GM19043 (cell line): Measurements from ENCODE around the gene ZNF526.

Experiments
- ATAC-seq: cut with Tn5 transposase; IDR thresholded peaks from one replicate; pipeline ENCODE4 v1.9.1; 2021; ENCODE audit warnings: low read depth; ENCODE audit not compliant: unreplicated experiment

The ZNF526 gene

DNA sequence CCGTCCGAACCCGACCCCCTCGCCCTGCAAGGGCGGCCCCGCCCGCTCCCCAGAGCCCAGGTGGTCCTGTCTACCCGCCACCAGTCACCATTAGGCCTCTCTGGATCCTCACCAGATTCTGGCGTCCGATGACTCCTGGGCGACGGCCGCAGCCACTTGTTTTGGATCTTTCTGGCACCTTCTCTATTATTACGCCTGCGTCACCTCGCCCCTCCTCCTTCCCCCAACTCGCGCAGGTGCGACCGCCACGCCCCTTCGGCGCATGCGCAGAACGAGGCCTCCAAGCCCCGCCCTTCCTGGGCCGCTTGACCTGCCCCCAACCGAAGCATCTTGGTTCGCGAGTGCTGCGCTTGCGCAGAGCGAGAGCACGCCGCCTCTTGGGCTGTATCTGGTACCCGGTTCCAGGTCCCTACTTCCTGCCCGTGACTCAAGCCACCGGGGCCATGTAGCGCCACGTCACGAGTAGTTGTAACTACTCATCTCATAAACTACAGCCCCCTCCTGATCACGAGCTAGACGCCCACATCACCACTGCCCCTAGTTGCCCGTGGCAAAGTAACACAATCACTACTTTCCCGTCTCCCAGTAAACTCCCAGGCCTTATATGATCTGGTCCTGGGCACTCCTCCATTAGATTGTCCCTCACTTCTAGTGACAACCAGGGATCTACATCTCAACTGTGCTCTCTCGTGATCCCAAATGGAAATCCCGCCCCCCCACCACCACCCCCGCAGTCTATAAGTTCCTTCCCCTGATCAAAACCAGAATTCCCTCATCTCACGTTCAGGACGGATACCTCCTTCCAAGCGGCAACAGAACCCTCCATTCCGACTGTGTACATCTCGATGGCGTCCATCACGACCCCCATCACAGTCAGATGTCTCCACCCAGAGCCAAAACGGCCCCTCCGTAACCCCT, 2.3 kb upstream of the ZNF526 start, which contains the start of gene DEDD2:
Gene DEDD2 (minus strand): TSS at position 158 of the 918 bp plus-strand sequence. CDS start 670 bp downstream, outside the sequence.
- peak; percentile 48 for ATAC-seq

DNA sequence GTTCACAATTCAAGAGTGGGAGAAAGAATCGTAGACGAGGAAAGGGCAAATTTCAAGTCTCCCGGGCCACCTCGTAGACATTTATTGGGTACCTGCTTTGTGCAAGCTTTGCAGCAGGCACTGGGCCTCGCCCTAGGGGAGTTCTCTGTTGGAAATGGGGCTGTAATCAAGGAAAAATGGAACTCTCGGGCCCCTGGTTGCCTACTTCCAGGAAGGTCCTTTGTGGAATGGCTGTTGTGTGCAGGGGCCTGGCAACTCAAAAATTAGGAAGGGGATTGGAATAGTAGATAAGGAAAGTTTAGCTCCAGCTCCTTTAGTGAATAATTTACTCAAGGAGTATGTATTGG, 612 bp downstream of the ZNF526 start:
- no peak for ATAC-seq

DNA sequence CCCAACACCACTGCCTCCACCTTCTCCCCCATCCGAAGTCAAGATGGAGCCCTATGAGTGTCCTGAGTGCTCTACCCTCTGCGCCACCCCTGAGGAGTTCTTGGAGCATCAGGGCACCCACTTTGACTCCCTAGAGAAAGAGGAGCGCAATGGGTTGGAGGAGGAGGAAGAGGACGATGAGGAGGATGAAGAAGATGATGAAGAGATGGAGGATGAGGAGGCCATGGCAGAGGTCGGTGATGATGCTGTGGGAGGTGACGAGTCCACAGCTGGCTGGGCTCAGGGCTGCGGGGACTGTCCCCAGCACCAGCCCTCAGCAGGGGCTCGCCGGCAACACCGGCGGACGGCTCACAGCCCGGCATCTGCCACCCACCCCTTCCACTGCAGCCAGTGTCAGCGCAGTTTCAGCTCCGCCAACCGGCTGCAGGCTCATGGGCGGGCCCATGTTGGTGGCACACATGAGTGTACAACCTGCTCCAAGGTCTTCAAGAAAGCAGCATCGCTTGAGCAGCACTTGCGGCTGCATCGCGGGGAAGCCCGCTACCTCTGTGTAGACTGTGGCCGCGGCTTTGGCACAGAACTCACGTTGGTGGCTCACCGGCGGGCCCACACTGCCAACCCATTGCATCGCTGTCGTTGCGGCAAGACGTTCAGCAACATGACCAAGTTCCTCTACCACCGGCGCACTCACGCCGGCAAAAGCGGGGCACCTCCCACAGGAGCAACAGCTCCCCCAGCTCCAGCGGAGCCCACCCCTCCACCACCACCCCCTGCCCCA, 5.0 kb downstream of the ZNF526 start:
- no peak for ATAC-seq

DNA sequence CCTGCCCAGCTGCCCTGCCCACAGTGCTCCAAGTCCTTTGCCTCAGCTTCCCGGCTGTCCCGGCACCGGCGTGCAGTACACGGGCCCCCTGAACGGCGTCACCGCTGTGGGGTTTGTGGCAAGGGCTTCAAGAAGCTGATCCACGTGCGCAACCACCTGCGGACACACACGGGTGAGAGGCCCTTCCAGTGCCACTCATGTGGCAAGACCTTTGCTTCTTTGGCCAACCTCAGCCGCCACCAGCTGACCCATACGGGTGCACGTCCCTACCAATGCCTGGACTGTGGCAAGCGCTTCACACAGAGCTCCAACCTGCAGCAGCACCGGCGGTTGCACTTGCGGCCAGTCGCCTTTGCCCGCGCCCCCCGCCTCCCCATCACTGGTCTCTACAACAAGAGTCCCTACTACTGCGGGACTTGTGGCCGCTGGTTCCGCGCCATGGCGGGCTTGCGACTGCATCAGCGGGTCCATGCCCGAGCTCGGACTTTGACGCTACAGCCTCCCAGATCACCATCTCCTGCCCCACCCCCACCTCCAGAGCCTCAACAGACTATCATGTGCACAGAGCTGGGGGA, 5.7 kb downstream of the ZNF526 start:
- no peak for ATAC-seq

DNA sequence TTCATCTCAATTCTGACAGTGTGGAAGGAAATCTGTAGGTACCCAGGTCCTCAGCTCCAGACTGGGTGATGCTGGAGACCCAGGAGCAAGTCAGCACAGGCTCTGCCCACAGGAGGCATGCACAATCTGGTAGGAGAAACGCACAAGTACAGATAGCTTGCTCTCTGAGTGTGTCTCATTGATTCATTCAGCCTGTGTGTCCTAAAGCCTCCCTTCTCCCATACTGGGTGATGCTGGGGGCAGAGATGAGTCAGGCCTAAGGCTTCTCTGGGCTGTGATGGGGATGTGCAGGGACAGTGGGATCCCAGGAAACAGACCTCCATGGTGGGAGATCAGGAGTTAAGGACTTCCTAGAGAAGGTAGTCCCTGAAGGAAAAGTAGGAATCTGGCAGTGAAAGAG, 6.8 kb downstream of the ZNF526 start:
- ATAC-seq = no peak

DNA sequence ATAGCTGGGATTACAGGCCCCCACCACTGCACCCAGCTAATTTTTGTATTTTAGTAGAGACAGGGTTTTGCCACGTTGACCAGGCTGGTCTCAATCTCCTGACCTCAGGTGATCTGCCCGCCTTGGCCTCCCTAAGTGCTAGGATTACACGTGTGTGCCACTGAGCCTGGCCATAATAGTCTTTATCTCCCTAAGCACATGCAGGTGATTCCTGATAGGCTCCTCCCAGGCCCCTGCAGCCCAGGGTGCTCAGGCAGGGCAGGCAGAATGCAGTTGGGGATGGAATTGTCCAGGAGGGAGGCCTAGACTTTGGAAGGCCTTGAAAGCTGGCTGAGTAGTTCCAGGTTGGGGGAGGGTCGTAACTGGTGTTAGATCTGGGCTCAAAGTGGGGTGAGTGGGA, 8.5 kb downstream of the ZNF526 start:
- ATAC-seq = no peak

DNA sequence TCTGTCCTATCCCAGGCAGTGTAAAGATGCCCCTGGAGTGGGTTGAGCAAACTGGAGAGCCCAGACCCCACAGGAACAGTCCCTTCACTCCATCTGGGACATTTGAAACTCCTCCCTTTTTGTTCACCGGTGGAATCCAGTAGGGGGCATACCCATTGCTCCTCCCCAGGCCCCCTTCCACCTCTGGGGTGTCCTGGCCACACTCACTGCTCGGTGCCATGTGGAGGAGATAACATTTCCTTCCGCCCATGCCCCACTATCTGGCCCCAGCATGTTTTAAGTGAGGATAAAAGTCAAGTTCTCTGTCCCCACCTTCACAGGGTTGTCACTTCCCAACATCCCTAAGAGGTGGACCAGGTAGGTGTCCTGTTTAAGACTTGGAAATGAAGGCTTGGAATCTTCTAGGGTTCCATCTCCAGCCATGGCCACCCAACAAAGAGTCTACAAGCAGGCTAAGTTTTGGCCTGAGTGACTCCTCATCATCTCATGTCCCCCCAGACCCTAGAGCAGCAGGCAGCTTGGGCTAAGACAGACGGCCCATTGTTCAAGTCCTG, 9.3 kb downstream of the ZNF526 start:
- no peak for ATAC-seq

DNA sequence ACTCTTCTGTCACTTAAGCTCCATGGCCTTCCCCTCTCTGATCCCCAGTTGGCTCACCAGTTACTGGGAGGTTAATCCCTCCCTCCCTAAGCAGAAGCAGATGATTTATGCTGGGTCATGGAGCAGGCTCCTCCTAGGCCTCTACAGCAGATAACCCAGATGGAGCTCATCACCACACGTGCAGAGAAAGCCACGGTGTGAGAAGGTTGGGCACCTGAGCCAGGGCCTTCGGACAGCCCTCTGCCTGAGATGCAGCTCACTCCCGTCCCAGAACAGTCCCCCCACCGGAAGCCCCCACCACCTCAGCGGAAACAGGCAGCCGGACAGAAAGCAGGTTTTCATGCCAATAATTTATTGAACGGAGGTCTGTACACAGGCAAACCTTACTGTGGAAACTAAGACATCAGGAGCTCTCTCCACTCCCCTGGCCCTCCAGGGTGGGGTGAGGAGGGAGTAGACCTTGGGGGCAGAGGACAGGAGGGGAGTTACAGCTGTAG, 9.8 kb downstream of the ZNF526 start:
- no peak for ATAC-seq

DNA sequence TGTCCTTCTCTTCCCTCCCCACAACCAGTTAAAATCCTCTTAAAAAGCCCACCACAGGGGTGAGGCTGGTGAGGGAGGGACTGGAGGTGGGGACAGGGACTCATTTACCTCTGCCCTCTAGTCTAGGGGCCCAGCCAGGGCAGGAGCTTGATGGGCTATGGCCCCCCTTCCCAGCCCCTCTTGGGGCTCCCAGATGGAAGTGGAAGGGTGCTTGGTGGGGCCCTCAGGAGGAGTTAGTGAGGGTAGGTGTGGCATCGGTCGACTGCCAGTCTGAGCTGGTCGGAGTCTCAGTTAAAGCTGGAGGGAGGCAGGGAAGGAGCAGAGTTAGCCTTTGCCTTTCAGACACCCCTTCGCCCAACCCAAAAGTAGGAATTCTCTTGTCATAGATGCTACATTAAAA, 10.5 kb downstream of the ZNF526 start:
- ATAC-seq = no peak

DNA sequence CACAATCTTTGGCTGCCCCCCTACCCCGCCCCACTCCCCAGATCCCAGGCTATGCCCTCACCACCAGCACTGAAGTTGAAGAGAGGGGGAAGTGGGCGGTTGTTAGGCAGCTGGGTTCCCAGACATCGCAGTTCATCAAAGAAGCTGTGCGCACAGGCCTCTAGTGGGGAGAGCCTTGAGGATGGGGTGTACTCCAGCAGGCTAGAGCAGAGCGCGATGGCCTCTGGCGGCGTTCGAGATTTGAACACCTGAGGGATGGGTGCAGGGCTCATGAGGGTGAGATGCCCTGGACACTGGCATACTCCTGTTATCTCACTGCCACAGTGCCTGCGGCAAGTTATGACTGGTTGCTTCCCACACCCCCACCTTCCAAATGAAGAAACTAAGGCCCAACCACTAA, 12.3 kb downstream of the ZNF526 start:
- no peak for ATAC-seq

DNA sequence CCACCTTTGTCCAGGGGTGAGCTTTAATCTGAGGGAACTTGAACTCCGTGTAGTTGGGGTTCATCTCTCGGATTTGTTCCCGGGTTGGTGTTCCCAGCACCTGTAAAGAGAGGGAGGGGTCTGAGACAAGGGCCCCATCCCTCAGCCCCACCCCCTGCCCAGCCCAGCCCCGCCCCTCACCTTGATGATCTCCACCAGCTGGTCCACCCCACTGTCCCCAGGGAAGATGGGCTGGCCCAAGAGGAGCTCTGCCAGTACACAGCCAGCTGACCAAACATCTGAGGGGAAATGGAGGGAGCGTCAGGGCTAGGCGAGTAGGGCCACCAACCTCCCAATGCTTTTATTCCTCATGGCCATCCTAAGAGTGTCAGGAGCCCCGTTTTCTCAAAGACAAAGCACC, 13.0 kb downstream of the ZNF526 start:
- ATAC-seq = no peak

DNA sequence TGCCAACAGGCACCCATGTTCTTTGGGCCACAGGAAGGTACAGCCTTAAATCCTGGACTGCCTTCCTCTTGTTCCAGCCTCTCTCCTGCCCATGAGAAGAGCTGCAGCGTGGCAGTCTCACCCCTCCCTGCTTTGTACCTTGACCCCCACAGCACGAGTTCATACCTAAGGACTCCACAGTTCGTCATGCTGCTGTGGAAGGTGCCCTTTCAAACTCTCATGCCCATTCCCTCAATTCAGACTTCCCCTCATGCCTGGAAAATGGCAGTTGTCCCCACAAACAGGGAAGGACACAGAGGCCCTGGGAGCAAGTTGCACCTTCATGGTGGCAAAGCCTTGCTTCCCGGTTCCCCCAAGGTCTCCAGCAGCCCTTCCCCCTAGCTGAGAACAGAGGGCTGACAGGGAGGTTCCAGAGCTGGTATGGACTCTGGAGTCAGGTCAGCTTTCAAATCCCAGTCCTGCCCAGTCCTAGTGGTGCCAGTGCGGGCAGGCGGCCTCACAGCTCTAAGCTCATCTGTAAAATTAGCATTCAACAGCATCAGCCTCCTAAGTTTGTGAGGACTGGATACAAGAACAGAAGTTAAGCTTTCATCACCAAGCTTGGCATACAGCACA, 13.7 kb downstream of the ZNF526 start:
- ATAC-seq = no peak

DNA sequence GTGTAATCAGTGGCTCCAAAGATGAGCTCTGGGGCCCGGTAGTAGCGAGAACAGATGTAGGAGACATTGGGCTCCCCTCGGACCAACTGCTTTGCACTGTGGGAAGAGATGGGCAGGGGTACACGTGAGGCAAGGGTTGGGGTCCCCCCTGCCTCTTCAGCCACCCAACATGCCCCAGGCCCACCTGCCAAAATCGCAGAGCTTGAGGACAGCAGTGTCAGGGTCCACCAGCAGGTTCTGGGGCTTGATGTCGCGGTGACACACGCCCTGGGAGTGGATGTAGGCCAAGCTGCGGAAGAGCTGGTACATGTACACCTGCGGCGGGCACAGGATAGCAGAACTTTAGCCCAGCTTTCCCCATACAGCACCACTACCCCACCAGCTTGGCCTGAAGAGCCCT, 14.3 kb downstream of the ZNF526 start:
- ATAC-seq = no peak

DNA sequence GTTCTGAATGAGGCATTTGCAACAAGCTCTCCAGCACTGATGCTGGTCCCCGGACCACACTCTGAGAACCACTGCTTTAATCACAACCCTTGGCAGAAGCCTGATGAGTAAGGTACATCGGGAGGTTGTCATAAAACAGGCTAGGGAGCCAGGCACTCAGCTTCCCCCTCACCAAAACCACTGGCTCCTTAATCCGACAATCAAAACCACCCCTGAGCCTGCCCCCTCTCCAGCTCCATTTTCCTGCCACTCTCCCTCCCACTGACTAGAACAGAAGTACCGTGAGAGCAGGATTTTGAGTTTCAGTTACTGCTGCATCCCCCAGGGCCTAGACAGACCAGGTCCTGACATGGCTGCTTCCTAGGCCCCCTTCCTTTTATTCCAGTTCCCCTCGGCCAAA, 15.1 kb downstream of the ZNF526 start:
- no peak for ATAC-seq

DNA sequence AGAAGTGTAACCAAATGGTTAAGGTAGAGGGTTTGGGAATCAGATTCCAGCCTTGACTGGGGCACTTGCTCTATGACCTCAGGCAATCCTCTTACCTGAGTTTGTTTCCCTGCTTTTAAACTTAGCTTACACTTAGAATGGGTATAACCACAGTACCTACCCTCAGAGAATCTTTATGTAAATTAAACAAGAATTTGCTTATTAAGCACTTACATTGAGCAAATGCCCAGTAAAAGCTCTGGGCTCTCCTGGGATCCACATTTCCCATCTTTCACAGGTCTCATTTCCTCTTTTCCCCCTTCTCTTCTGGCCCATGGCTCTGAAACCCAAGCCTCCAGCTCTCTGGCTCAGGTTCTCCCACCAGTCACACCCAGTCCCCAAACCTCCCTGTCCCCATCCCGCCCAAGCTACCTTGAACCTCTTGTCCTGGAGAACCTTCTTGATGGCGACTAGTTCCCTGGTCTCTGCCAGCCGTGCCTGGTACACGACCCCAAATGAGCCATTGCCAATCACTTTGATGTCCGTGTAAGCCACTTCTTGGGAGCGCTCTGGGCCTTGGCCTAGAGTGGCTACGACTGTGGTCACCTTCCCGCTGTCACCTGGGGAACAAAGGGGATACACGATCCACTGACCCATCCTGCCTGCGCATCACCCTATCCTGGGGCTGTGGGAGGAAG, 19.6 kb downstream of the ZNF526 start:
- no peak for ATAC-seq

DNA sequence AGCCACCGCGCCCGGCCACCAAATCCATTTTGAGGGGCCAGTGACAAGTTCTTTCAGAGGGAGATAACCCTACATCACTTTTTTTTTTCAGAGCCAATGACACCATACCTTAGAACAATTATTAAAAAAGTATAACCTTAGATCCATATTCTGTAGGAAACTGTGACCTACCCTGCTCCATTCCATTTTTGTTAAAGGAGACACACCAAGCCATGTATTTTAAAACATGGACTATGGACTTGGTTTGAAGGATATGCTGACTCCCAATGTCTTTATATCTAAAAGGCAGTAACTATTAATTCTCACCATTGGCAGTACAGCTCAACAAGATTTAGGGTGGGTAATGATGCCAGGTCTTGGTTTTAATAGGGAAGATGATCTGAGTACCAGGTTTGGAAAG, 21.2 kb downstream of the ZNF526 start:
- ATAC-seq = no peak

DNA sequence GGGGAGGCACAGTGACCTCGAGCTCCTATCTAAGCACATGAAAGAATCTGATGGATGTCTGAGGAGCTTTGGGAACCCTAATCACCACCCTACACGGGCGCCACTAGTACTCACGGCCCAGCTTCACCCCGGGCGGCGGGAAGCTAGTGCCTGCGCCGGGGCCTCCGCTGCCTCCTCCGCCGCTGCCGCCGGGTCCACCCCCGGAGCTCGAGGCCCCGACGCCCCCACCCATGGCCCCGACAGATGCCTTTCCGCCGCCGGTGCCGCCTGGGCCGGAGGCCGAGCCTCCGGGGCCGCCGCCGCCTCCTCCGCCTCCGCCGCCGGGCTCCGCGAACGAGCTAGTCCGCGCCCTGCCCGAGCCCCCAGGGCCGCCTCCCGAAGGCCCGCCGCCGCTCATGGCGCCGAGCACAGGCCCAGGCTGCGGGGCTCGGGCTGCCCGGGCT, 22.0 kb downstream of the ZNF526 start:
- no peak for ATAC-seq

DNA sequence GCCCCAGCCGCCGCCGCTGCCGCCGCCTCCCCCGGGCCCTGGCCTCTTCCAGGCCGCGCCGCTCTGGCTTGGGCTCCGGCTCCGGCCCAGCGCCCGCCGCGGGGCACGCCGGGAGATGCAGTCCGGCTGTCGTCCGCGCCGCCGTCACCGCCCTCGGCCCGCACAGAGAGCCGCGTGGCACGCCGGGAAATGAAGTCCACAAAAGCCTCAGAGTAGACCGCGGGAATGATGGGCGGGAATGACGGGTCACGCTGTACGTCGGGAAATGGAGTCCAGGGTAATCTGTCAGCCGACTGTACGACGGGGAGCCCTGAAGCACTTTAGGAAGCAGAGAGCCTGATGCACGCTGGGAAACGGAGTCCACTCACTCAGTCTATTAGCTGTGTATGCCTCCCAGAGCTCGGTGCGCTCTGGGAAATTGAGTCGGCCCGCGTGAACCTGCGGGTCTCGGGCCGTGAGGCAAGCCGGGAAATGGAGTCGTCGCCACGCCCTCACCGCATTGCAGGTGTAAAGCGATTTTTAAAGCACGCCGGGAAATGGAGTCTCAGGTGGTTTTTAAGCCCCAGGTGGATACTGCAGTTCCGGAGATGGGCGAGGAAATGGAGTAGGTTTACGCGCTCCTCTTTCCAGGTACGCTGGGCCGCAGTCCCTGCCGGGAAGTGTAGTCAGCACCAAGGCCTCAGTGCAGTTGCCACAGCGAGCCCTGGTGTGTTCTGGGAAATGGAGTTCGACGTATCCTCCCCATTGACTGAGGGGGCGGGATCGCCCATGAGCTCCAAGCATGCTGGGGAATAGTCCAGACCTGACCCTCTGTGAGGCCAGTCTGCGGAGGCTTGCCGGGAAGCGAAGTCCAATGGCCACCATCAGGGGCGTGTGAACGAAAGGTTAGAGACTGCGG, 22.6 kb downstream of the ZNF526 start, which contains the start of gene GSK3A:
Gene GSK3A (minus strand): TSS at position 91 of the 898 bp plus-strand sequence. CDS start 137 bp downstream, outside the sequence.
- ATAC-seq = peak; percentile 63
